Measurements from ENCODE around the gene AHNAK. TPM values are rescaled to one million over a fixed set of nuclear protein-coding genes. Genes with fewer than 3 reads are reported as not detected.

The AHNAK gene, protein sequence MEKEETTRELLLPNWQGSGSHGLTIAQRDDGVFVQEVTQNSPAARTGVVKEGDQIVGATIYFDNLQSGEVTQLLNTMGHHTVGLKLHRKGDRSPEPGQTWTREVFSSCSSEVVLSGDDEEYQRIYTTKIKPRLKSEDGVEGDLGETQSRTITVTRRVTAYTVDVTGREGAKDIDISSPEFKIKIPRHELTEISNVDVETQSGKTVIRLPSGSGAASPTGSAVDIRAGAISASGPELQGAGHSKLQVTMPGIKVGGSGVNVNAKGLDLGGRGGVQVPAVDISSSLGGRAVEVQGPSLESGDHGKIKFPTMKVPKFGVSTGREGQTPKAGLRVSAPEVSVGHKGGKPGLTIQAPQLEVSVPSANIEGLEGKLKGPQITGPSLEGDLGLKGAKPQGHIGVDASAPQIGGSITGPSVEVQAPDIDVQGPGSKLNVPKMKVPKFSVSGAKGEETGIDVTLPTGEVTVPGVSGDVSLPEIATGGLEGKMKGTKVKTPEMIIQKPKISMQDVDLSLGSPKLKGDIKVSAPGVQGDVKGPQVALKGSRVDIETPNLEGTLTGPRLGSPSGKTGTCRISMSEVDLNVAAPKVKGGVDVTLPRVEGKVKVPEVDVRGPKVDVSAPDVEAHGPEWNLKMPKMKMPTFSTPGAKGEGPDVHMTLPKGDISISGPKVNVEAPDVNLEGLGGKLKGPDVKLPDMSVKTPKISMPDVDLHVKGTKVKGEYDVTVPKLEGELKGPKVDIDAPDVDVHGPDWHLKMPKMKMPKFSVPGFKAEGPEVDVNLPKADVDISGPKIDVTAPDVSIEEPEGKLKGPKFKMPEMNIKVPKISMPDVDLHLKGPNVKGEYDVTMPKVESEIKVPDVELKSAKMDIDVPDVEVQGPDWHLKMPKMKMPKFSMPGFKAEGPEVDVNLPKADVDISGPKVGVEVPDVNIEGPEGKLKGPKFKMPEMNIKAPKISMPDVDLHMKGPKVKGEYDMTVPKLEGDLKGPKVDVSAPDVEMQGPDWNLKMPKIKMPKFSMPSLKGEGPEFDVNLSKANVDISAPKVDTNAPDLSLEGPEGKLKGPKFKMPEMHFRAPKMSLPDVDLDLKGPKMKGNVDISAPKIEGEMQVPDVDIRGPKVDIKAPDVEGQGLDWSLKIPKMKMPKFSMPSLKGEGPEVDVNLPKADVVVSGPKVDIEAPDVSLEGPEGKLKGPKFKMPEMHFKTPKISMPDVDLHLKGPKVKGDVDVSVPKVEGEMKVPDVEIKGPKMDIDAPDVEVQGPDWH (N-terminal part only)
- 136 TPM for total RNA-seq (ENCODE audit: unreplicated experiment)
- long read RNA-seq, full-length matches to known transcripts, result 10 of 12 reads
- long read RNA-seq, partial matches to known transcripts, result 0 of 12 reads
- long read RNA-seq, other reads (novel, unspliced or antisense), result 2 of 12 reads

GRCh38 chr11:62546244-62546928 is at the start of gene AHNAK:
AHNAK (minus strand) TSS chr11:62546806; CDS start chr11:62536098, 10,708 bp downstream.
- H3K4me1 Mint-ChIP-seq (ENCODE audit: unreplicated experiment), result peaks cover 23% of the 10 kb centered on the region
- no peaks in the 10 kb centered on the region for H3K9me3 Mint-ChIP-seq (ENCODE audit: unreplicated experiment)
- peak; percentile 59 for DNase-seq (ENCODE audit: low spot score)
- H3K27me3 Mint-ChIP-seq (ENCODE audit: unreplicated experiment), result peaks cover 42% of the 10 kb centered on the region
- H3K4me3 Mint-ChIP-seq (ENCODE audit: unreplicated experiment), result peak within 1 kb of the TSS; percentile 96
- peaks cover 7% of the 10 kb centered on the region for H3K36me3 Mint-ChIP-seq (ENCODE audit: low read depth, unreplicated experiment)
- TF ChIP-seq, protein P1, sequence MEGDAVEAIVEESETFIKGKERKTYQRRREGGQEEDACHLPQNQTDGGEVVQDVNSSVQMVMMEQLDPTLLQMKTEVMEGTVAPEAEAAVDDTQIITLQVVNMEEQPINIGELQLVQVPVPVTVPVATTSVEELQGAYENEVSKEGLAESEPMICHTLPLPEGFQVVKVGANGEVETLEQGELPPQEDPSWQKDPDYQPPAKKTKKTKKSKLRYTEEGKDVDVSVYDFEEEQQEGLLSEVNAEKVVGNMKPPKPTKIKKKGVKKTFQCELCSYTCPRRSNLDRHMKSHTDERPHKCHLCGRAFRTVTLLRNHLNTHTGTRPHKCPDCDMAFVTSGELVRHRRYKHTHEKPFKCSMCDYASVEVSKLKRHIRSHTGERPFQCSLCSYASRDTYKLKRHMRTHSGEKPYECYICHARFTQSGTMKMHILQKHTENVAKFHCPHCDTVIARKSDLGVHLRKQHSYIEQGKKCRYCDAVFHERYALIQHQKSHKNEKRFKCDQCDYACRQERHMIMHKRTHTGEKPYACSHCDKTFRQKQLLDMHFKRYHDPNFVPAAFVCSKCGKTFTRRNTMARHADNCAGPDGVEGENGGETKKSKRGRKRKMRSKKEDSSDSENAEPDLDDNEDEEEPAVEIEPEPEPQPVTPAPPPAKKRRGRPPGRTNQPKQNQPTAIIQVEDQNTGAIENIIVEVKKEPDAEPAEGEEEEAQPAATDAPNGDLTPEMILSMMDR (IDR thresholded peaks at IDR 0.05; ENCODE audit: unreplicated experiment), result no peak
- peak within 1 kb of the TSS; percentile 36 for H3K27ac Mint-ChIP-seq (ENCODE audit: unreplicated experiment)

DNA sequence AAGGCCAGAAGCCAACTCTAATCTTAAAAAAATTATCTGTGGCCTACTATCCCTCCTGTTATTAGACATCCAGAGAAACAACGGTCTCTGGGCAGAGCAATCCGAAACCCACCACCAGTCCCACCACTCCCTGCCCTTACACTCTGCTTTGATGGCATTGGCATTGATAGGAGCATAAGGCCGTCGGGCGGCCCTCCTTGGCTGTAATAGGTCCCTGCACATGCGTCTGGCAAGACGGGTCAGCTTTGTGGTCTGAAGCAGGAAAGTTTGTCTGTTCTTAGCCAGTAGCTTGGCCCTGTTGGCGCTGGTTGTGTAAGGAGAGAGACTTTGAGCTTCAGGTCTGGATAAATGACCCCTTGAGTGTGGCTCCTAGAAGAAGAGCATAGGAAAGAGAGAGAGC is 48.5 kb upstream of the AHNAK start:
- Mint-ChIP-seq H3K36me3 (ENCODE audit: low read depth, unreplicated experiment) (peaks cover 63% of the 10 kb centered on the region), H3K27ac (ENCODE audit: unreplicated experiment) (no peak overlapping the region), H3K27me3 (ENCODE audit: unreplicated experiment) (peaks cover 11% of the 10 kb centered on the region), H3K4me1 (ENCODE audit: unreplicated experiment) (peaks cover 40% of the 10 kb centered on the region), H3K4me3 (ENCODE audit: unreplicated experiment) (no peak overlapping the region), H3K9me3 (ENCODE audit: unreplicated experiment) (no peaks in the 10 kb centered on the region)
- no peak for DNase-seq (ENCODE audit: low spot score)
- TF ChIP-seq, protein P1 (IDR thresholded peaks at IDR 0.05; ENCODE audit: unreplicated experiment), result no peak

DNA sequence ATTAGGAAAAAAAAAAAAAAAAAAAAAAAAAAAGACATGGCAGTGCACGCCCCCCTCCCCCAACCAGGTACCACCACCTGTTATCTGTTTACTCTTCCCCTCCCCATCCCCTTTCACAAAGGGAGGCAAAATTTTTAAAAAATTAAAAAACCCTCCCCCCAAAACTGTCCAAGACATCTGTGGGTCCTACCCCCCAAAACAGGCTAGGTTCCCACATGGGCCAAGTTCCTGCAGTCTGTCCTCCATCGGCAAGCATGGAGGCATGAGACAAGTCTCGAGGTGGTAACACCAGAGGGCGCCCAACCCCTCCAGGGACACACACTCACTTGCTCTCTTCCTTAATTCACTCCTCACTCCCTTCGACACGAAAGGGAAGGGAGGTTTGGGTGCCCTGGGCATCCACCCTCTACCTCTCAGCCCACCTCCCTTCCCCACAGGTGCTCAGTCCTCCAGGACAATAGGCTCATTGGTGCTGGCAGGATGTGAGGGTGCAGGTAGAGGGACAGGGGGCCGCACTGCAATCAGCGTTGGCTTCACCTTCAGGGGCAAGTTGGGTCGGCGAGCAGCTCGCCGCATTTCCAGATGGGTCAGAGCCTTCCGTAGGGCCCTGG is 46.9 kb upstream of the AHNAK start:
- peaks cover 8% of the 10 kb centered on the region for H3K27me3 Mint-ChIP-seq (ENCODE audit: unreplicated experiment)
- H3K4me1 Mint-ChIP-seq (ENCODE audit: unreplicated experiment), result peaks cover 28% of the 10 kb centered on the region
- no peak overlapping the region for H3K27ac Mint-ChIP-seq (ENCODE audit: unreplicated experiment)
- TF ChIP-seq, protein P1 (IDR thresholded peaks at IDR 0.05; ENCODE audit: unreplicated experiment), result no peak
- peak; percentile 81 for DNase-seq (ENCODE audit: low spot score)
- peak overlapping the region; percentile 78 for H3K4me3 Mint-ChIP-seq (ENCODE audit: unreplicated experiment)
- H3K9me3 Mint-ChIP-seq (ENCODE audit: unreplicated experiment), result no peaks in the 10 kb centered on the region
- peaks cover 47% of the 10 kb centered on the region for H3K36me3 Mint-ChIP-seq (ENCODE audit: low read depth, unreplicated experiment)

DNA sequence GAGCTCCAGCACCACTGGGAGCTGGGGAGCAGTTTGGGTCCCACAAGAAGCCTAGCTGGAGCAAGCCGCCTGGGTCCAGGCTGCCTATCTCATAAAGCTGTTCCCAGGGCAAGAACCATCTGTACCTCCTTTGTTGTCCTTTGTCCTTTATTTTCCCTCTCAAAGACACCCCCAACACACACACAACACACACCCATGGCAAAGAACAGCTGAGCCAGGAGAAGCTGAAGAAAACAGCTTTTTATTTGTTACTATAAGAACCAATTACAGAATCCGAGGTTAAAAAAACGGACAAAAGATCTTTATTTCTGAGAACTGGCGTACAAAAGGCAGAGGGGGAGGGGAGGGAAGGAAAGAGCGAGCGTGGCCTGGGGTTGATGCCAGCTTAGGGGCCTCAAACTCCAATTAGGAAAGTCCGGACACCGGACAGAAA is 46.4 kb upstream of the AHNAK start:
- DNase-seq (ENCODE audit: low spot score), result no peak
- Mint-ChIP-seq H3K4me3 (ENCODE audit: unreplicated experiment) (peak overlapping the region; percentile 90), H3K27ac (ENCODE audit: unreplicated experiment) (peak overlapping the region; percentile 44), H3K36me3 (ENCODE audit: low read depth, unreplicated experiment) (peaks cover 41% of the 10 kb centered on the region), H3K27me3 (ENCODE audit: unreplicated experiment) (peaks cover 8% of the 10 kb centered on the region), H3K9me3 (ENCODE audit: unreplicated experiment) (no peaks in the 10 kb centered on the region), H3K4me1 (ENCODE audit: unreplicated experiment) (peaks cover 24% of the 10 kb centered on the region)
- TF ChIP-seq, protein P1 (IDR thresholded peaks at IDR 0.05; ENCODE audit: unreplicated experiment), result no peak
